NCI-H2107 treated with DMSO at 0.1 percent for 48 hours (cell line): ENCODE results near the gene ADCY7.

Experiments
- DNase-seq: peaks from one replicate; lab custom pipeline; 2025; ENCODE audit not compliant: unreplicated experiment; lab: John Stamatoyannopoulos, UW

The ADCY7 gene

DNA sequence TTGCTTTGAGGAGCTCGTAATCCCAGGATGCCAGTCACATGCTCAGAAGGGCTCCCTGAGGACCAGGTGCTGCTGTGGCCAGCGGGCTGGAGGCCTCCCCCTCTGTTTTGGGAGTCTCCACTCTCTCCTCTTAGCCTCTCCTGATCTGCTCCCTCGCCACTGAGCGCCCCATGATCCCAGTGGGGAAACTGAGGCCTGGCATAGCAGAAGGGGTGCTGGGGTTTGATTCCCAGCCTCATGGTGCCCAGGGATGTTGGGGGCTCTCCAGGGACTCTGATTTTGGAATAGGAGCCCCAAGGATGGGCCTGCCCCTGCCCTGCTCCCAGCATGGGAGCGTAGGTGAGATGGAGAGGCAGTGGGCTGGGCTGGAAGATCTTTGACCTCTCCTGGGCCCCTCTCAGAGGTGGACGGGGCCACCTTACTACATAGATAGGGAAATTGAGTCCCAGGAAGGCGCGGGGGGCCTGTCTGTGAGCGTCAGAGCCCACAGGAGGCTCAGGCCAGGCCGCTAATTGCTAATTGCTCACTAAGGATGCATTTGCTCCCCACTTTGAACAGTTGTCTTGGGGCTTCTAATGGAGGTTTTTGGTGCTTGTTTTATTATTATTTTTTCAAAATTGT, 525 bp upstream of the ADCY7 start:
- DNase-seq, result no peak

GRCh38 chr16:50267151-50267631, 840 bp downstream of the ADCY7 start:
- DNase-seq, result no peak

DNA sequence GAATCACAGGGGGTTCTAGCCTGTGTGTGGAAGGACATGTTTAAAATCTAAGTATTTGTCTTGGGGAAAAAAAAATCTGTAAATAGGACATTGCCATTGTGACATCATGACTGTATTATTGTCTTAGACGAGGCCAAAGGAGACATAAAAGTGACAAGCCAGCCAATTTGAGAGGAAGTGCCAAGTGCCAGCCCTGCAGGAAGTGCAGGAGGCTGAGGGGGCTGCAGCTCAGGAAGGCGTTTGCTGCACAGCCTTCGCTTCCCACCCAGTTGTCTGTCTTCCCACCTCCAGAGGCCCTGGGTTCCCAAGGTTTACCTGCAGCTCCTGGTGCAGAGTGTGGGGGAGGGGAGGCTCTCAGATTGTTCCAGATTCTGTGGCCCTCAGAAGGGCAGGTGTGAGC, 1.3 kb downstream of the ADCY7 start:
- DNase-seq, result no peak

GRCh38 chr16:50268352-50268751, 2.0 kb downstream of the ADCY7 start:
- DNase-seq, result no peak

DNA sequence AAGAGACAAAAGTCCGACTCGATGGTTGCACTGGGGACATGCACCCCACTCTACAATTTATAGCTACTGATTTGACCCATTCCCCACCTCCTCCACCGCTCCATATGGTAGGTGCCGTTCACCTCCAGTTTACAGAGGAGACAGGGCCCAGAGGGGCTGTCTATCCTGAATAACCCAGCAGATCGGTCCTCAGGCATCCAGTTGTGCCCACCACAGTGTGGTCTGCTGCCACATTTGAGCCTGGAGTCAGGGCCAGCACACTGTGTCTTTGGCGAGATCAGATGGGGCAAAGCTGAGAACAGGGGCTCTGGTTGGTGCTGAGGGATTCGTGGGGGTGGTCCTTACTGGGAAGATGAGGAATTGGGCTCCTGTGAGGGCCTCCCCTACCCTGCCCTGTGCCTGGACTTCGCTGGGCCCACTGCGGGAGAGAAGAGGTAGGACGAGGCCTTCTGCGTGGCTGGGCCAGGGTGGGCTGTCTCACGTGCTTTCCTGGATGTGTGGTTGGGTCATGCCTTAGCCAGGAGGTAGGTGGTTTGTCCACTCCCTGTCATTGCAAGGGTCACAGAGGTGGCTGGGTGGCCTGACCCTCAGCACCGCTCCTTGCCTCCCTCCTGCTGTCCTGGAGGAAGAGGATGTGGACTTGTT, 2.8 kb downstream of the ADCY7 start:
- no peak for DNase-seq

- no peak for DNase-seq
Measured at GRCh38 chr16:50269769-50270509, 3.6 kb downstream of the ADCY7 start.

GRCh38 chr16:50270510-50271147, 4.3 kb downstream of the ADCY7 start:
- DNase-seq, result no peak

DNA sequence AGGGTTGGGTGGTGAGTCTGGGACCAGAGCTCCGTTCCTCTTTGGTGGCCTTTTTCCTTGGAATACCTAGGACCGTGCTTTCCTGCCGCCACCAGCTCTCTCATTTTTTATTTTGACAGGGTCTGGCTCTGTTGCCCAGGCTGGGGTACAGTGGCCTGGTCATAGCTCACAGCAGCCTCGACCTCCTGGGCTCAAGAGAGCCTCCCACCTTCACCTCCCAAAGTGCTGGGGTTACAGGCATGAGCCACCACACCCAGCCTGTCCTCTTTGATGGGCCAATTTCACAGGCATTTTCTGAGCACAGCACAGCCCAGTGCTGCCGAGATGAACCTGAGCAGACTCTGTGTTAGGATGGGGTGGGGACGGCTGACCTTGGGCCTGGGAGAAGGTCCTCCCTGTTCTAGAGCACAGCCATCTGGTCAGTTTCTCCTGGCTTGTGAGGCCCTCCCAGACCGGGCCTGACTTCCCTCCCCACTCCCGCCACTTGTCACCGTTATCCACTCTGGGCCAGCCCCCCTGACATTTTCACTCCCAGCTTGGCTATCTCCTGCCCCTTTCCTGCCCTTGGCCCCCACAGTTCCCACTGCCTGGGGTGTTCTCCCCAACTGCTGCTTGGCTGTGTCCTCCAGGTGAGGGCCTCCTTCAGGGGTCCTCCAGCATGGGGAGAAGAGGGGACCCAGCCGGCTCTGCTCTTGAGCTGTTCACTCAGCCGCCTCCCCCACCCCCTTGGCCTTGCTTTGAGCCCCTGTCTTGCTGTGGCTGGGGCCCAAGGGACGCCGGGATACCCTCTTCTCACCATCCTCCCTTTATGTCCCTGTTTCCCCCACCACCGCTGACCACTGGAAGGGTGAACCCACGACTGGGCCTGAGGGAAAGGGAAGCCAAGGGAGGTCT, 5.0 kb downstream of the ADCY7 start:
- no peak for DNase-seq

DNA sequence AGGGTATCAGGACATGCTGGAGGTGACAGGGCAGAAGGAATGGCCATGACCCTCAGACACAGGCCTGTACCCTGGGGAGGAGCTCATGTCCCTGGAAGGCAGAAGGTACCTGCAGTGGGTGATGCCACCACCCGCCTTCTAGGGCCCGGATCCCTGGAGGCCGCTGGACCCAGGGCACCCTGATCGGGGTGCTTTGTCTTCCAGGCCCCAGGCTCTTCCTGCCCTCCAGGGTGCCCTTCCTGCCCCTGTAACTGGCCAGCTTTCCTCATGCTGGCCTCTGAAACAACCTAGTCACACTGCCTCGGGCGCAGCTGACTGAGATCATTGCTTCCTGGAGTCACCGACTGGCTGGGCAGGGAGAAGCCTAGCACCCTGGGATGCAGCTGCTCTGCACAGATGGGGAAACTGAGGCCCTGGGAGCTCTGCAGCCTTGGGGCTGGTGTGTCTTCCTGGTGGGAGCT, 5.8 kb downstream of the ADCY7 start:
- DNase-seq, result no peak

DNA sequence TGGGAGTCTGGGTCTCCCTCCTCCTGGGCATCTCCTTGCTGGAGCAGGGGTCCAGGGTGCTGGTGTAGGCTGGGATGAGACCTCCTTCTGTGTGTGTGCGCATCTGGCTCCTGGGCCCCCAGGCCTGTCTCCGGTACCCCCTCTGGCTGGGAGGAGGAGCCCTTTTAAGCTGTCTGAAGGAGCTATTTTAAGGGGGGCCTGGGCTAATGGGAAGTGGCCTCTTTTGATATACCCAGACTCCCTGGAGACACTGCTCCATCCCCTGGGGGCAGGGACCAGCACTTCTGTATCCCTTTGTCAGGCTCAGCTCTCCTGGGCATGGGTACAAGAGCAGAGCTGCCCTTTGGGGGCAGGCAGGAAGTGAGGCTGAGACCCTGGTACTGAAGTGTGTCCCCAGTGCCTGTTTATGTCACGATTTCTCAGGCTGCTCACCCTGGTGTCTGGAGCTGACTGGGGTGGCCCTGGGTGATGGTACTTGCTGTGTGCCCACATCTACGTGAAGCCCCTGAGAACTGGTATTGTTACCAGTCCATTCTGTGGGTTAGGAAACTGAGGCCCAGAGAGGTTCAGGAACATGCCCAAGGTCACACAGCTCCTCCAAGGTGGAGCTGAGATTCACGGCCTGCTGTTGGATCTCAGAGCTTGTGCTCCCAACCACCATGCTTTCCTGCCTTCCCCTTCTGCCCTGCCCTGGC, 6.5 kb downstream of the ADCY7 start:
- no peak for DNase-seq

GRCh38 chr16:50273382-50273690, 7.0 kb downstream of the ADCY7 start:
- DNase-seq, result no peak

DNA sequence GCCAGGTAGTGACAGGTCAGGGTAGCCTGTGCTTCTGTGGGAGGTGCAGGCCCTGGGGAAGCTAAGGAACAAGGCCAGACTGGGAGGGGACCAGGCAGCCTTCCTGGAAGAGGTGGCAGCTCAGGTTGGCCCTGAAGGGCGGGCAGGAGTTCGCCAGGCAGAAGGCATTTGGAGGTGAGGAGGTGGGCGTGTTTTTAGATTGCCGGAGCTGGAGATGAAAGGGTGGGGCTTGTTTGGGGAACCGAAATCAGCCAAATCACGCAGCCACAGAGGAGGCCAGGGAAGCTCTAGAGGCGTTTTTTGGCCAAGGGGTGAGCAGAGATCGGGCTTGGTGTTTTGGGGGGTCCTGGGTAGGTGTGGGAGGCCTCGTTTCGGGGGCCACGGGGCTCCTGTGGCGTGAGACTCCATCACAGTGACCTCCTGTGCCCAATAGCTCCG, 7.6 kb downstream of the ADCY7 start:
- no peak for DNase-seq

DNA sequence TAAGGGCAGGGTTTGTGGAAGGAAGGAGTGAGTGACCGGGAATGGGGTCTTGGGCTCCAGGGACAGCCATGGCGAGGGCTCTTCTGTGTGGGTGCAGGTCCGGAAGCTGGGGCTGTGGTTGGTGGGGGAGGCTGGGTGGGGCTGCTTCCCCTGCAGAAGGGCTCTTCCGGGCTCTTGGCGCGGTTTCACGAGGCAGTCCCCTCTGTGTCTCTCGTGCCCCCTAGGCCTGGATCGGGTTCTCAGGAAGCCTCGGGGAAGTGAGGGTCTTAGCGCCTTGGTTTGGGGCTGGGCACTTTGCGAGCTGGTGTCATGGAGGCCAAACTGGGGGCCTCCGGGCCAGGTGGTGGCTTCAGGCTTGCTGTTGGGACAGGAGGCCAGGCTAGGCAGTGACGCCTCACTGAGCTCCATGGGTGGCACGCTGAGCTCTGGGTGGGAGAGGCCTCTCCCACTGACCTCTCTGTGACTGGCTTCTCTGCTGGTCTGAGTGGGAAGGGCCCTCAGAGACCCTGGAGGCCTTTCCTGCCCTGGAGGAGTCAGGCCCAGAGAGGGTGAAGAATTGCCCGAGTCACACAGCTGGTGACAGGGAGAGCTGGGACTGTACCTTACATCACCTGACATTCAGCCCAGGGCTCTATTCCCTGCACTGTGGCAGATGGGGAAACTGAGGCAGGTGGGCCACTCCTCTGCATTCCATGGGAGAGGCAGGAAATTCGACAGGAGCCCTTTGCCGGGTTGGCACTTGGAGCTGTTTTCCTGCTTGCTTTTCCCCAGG, 8.2 kb downstream of the ADCY7 start:
- no peak for DNase-seq

DNA sequence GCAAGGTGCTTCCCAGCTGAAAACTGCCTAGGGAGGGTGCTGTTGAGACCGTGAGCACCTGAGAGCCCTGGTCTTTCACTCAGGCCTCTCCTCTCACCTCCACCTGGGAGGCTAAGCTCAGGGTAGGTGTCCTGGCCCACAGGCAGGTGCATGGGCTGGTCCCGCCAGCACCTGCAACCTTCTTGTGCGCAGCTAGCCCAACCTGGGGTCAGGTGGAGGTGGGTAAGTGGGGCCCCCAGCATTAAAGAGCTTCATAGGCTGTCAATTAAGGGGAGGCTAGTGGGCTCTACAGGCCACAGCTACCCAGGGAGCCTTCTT, 8.7 kb downstream of the ADCY7 start:
- no peak for DNase-seq

GRCh38 chr16:50275428-50276325, 9.3 kb downstream of the ADCY7 start:
- DNase-seq, result no peak

DNA sequence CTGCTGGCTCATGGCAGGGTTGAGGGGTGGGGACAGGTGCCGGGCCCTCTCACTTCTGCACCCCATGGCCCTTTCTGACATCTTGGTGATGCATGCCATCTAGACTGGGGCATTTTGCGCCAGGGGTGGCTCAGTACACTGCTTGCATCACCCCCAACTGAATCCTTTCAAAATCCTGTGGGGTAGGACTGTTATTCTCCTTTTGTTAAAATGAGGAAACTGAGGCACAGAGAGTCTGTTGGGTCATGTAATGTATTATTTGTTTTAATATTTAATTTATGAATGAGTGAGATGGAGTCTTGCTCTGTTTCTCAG, 9.9 kb downstream of the ADCY7 start:
- DNase-seq, result no peak

DNA sequence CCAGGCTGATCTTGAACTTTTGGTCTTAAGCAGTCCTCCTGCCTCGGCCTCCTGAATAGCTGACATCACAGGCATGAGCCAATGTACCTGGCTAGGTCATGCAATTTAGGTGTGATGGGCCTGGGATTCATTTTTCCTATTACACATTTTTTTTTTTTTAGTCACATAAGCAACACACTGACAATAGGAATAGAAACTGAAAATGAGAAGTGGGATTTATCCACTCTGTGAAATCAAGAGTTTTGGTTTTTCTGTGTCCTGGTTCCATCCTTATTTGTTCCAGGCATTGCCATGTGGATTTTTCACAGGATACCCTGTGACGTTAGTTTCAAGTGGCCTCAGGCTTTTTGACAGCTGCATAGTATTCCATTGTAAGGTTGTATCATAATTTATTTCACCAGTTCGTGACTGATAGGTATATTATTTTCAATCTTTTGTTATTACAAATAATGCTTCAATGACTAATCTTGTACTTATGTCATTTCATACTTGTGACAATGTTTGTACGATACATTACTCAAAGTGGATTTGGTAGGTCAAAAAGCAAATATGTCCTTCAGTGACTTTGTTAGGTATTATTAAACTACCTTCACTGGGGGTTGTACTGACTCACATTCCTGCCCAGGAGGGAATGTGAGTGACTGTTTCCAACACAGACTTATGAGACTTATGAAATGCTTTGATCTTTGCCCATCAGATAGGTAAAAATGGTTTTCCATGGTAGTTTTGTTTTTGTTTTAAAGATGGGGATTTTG, 10.6 kb downstream of the ADCY7 start:
- no peak for DNase-seq

DNA sequence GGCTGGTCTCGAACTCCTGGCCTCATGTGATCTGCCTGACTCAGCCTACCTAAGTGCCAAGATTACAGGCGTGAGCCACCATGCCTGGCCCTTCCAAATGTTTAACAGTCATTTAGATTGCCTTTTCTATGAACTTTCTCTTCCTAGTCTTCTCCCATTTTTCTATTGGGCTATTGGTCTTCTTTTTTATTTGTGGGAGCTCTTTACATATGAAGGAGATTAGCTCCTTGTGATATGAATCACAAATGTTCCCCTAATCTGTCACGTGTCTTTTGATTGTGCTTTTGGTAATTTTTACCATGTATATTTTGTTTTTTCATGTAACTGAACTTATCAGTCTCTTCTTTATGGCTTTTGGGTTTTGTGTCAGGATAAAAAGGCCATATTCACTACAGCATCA, 11.9 kb downstream of the ADCY7 start:
- DNase-seq, result no peak
